GM18508 (cell line): Measurements from ENCODE around the gene TERT.

Source experiments
- ATAC-seq: cut with Tn5 transposase; IDR thresholded peaks from one replicate; pipeline ENCODE4 v1.9.1; 2021; ENCODE audit warnings: moderate number of reproducible peaks; ENCODE audit not compliant: insufficient read depth, unreplicated experiment

The TERT gene

DNA sequence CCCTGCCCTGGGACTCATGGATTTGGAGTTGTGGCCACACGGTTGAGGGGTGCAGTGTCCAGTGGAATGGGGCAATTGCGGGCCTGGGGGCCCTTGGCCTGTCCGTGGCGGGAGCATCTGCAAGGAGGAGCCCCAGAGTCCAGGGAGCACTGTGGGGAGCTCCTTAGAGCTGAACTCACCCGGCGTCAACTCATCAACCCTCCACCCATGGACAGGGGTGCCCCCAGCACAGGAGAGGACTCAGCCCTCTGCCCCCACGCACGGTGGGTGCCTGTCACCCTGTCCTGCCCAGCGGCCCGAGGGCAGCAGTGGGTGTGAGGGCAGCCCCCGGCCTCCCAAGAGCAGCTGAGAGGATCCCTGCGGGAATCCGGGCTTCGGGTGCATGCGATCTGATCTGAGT, 70.2 kb downstream of the TERT start:
- no peak for ATAC-seq

DNA sequence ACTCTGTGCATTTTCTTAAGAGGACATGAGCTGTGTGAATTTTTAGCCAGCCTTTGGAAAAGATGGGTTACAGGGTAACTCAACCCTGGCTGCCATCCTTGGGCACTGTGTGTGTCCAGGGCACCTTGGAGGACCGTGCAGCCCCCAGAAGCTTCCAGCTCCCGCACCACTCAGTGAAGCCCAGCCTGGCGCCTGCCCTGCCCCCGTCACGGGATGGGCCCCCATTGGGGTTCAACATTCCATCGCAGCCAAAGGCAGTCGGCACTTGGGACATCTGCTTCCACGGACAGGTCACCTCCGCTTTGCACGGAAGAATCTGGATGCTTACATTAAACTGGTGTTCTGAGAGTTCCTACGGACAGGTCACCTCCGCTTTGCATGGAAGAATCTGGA, 71.6 kb downstream of the TERT start:
- ATAC-seq: no peak

DNA sequence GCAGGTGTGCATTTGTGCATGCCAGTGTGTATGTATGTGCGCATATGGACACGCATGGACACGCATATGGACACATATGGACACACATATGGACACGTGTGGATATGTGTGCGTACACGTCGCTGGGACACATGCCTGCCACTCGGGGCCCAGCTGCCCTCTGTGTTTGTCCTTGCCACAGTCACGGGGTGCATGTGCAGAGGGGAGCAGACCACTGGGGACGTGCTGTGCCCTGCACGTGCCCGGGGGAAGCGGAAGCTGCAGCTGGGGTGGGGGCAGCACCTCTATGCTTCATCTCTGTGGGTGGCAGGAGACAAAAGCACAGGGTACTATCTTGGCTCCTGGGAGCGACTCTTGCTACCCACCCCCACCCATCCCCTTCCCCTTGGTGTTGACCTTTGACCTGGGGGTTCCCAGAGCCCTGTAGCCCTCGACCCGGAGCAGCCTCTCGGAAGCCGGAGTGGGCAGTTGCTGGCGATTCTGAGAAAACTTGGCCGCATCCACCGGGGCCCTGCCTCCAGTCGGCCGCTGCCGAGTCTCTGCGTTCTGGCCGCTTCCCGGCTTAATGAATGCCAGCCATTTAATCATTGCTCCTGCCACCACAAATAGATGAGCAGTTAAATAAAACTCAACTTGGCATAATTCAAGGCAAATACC, 72.1 kb downstream of the TERT start:
- ATAC-seq: no peak

DNA sequence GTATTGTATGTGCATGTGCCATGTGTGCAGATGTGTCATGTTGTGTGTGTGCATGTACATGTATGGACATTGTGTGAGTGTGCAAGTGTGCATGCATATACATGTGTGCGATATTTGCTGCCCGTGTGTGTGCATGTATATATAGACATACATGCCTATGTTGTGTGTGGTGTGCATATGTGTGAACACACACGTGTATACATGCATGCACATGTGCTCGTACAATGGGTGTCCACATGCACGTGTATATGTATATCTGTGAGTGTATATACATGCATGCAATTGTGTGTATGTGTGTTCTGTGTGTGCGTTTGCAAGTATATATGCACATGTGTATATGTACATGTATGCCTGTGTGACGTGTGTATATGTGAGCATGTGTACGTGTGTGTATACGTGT, 72.7 kb downstream of the TERT start:
- no peak for ATAC-seq

DNA sequence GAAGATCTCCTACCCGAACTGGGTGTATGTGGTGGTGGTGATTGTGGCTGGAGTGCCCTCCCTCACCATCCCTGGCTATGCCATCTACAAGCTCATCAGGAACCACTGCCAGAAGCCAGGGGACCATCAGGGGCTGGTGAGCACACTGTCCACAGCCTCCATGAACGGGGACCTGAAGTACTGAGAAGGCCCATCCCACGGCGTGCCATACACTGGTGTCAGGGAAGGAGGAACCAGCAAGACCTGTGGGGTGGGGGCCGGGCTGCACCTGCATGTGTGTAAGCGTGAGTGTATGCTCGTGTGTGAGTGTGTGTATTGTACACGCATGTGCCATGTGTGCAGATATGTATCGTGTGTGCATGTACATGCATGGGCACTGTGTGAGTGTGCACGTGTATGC, 73.1 kb downstream of the TERT start:
- no peak for ATAC-seq

DNA sequence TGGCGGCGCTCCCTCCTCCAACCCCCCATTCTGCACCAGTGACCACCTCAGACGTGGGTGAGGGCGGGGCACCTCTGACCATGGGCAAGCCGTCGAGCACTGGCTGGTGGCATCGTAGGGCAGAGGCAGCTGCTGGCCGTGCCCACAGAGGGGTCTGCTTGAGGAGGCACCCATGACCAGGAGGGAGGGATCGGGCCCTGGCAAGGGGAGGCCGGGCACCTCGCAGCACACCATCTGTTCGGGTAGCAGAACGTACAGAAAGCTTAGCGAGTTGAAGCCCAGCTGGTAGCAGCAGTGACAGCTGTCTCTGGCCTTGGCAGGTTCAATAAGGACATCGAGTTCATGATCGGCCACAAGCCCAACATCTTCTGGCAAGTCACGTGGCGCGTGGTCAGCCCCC, 74.0 kb downstream of the TERT start:
- no peak for ATAC-seq

DNA sequence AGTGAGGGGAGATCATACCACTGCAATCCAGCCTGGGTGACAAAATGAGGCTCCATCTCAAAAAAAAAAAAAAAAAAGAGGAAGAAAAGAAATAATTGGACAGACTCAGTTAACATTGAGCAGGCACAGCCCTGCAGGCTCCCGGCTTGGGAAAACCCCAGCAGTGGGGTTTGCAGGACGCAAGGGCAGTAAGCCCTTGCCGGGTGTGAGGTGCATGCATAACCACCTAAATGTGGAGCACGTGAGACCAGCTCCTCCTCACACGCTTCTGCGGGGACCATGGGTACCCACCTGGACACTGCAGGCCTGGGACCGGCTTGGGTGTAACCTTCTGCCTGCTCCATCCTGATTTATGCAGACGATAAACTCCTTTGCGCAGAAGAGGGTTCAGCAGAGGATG, 74.5 kb downstream of the TERT start:
- no peak for ATAC-seq

DNA sequence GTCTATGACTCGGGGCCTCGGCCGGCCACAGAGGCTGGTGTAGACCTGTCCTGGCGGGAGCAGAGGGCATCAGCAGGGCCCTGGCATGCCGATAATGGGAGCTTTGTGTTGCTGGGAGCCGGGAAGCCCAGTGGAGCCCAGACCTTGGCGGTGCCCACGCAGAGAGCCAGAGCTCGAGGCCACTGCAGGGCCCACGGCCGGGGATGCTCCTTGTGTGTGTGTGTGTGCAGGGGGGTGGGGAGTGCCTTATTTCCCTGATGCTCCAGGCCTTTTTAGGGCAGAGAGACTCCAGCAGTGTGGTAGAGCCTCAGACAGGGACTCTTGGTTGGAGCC, 75.1 kb downstream of the TERT start:
- no peak for ATAC-seq

DNA sequence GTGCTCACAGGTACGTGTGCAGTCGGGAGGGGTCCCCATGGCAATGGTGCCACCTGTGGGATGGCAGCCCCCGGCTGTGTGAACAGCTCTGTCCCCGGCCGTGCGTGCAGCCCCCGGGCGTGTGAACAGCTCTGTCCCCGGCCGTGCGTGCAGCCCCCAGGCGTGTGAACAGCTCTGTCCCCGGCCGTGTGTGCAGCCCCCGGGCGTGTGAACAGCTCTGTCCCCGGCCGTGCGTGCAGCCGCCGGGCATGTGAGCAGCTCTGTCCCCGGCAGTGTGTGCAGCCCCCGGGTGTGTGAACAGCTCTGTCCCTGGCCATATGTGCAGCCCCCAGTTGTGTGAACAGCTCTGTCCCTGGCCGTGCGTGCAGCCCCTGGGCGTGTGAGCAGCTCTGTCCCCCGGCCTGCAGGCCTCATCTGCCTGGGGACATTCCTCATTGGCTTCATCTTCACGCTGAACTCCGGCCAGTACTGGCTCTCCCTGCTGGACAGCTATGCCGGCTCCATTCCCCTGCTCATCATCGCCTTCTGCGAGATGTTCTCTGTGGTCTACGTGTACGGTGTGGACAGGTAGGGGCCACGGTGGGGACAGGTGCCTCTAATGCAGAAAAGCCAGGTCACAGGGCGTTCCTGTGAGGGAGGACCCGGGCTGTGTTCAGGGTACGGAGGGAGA, 75.6 kb downstream of the TERT start:
- no peak for ATAC-seq

DNA sequence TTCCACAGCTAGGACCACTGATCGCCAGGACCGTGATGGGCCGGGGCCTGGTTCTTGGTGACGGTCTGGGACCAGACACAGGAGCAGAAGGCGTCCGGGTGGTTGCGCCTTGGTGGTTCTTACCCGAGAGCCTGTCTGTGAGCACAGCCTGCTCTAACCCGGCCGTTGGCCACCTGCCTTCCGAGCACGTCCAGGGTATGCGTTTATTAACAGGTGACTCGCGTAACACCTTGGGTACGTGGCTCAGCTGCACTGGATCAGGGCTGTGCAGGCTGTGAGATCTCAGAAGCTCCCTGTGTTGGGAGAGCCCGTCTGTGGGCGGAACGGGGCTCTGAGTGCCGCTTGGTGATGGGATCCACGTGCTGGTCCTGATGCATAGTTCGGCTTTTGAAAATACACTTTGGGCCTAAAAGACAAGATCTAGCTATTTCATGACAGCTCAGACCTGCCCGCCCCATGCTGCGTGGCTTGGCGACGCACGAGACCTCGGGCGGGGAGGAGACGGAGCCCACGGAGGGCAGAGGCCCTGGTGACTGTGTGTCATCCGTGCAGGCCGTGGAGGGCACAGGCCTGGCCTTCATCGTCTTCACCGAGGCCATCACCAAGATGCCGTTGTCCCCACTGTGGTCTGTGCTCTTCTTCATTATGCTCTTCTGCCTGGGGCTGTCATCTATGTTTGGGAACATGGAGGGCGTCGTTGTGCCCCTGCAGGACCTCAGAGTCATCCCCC, 76.4 kb downstream of the TERT start:
- no peak for ATAC-seq

DNA sequence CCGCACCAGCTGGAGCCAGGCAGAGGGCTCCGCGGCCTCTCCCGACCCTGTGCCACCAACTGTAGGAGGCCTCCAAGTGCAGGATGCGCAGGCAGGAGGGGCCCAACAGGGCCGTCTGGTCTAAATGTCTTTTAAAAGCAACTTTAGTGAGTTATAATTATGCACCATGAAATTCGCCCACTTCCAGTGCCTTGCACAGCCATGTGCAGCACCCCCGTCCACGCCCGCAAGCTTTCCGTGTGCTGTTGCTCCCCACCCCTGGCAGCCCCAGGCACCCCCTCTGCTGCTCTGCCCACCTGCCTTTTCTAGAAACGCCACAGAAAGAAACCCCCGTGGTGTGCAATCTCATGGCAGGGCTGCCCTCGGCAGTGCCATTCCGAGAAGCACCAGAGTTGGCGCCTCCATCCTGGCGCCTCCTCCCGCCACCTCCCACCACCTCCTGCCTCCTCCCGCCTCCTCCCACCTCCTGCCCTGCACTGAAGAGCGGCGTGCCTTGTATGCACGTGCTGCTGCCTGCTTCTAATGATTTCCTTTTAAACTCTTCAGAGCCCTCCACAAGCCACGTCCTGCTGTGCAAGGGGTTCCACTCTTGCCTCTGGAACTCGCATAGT, 77.2 kb downstream of the TERT start:
- ATAC-seq: no peak

DNA sequence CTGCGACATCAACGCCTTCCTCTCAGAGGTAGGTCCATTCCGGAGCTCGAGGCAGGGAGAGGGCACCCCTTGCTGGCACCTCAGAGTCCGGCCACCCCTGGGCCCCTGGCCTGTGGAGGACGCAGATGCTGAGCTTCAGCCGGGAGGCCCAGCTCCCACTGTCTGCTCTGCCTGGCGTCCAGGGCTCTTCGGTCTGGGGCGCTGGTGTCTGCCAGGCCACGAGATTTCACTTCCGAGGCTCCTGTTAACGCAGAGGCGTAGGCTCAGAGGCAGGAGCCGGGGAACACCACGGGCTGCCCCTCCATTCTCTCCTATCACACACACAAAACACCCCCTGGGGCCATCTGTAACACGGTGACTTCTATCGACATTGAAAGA, 78.0 kb downstream of the TERT start:
- no peak for ATAC-seq

DNA sequence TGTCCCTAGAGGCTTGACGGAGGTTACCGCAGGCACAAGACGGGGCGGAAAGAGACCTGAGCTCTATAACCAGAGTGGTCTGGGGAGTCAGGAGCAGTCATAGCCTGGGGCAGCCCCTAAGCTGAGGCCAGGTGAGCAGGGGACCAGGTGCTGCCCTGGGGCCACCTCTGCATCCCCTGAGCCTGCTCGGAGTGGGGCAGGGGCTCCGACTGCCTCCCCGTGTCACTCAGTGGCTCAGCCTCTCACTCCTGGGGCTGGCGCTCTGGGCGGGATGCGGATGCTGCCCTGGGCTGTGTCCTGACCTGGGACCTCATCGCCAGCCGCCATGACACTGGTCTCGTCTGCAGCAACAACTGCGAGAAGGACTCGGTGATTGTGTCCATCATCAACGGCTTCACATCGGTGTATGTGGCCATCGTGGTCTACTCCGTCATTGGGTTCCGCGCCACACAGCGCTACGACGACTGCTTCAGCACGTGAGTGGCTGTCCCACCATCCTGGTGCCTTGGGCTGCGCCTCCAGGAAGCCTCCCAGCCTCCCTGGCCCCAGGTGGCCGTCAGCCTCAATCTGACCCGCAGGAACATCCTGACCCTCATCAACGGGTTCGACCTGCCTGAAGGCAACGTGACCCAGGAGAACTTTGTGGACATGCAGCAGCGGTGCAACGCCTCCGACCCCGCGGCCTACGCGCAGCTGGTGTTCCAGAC, 78.5 kb downstream of the TERT start:
- ATAC-seq: no peak

DNA sequence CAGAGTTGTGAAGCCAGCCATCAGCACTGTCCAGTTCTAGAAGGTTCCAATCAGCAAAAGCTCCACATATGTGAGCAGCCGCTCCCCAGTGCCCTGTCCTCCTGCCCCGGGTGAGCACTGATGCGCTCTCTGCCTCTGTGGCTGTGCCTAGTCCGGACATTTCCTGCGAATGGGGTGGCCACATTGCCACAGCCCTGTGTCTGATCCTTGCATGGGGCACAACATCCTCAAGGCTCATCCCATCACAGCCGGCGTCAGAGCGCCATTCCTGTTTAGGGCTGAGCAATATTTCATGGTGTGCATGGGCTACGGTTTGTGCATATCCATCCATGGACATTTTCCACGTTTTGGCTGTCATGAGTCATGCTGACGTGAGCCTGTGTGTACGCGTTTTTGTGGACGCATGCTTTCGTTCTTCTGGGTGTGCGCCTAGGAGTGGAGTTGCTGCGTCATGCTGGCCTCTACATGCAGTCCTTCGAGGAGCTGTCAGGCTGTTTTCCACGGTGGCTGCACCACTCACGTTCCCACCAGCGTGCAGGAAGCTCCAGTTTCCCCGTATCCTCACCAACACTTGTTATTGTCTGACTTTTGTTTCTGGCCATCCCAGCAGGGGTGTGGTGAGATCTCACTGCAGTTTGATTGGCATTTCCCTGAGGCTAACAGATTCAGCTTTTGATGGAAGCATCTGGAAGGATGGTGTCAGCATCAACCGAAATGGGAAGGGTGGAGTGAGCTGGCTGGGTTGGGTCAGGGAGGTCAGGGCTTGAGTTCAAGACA, 79.4 kb downstream of the TERT start:
- ATAC-seq: no peak

DNA sequence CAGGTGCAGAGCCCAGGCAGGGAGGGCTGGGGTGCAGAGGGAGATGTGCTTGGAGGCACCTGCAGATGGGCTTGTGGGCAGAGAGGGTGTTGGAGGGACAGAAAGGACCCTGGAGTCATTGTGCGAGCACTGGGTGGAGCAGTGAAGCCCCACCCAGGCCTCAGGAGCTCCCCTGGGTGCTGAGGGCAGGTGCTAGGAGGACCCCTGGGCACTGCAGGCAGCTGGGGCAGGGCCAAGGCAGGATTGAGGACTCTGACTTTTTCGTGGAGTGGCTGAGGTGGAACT, 80.0 kb downstream of the TERT start:
- ATAC-seq: no peak

DNA sequence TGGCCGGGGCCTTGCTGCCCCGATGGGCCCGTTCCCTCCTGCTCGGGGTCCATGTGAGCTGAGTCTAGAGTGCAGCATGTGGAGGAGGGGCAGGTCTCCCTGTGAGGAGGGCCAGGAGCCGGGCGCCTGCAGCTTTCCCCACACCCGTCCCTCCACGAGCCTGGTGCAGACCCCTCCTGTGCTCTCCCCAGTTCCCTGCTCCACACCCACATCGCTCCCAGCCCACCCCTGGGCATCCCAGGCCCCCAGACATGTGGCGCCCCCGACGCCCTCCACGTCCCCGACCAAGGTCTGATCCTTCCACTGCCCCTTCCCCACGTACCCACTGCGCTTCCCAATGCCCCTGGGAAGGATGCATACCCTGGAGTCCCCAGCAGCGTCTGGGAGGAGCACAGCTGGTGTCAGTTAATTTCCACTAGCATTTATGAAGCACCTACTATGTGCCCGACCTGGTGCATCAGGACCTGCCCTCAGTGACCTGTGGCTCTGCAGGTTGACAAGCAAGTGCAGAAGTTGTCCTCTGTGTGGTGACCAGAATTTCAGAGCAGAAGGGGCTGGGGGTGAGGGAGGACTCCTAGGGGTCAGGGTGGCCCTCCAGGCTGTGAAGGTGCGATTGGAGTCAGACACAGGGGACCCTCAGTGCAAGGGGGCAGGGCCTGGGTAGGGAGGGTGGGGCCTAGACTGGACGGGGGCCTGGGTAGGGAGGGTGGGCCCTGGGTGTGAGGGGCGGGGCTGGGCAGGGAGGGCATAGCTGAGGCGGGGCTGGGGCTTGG, 80.5 kb downstream of the TERT start:
- no peak for ATAC-seq

DNA sequence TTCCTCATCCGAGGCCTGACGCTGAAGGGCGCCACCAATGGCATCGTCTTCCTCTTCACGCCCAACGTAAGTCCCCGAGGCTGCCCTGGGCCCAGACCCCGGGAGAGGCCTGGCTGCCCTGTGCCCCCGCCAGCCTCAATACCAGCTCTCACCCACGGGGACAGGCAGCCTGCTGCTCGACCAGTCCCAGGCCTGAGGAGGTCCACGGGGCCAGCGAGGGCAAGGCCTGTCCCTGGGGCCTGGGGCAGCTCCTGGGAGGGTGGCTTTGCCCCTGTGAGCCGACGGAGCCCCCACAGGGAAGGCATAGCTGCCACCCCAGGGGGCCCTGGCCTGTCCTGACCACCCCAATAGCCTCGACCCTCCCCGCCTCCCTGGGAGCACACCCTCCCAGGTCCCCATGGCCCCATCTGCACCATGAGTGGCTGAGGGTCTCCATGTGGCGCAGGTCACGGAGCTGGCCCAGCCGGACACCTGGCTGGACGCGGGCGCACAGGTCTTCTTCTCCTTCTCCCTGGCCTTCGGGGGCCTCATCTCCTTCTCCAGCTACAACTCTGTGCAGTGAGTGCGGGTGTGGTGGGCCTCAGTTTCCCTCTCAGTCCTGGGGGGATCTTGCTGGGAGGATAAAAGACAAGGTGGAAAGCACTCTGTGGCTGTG, 81.2 kb downstream of the TERT start:
- ATAC-seq: no peak

DNA sequence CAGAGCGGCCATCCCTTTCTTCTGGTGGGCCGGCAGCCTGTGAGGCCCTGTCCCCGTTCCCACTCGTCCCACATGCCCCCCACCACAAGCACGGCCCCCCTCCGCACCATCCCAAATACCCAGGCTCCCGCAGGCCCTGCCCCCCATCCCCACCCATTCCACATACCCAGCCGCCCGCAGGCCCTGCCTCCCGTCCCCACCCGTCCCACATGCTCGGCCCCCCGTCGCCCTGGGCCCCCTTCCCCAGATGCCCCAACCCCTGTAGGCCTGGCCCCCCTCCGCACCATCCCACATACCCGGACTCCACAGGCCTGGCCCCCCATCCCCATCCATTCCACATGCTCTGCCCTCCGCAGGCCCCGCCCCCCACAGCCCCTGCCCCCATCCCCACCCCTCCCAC, 82.0 kb downstream of the TERT start:
- no peak for ATAC-seq

DNA sequence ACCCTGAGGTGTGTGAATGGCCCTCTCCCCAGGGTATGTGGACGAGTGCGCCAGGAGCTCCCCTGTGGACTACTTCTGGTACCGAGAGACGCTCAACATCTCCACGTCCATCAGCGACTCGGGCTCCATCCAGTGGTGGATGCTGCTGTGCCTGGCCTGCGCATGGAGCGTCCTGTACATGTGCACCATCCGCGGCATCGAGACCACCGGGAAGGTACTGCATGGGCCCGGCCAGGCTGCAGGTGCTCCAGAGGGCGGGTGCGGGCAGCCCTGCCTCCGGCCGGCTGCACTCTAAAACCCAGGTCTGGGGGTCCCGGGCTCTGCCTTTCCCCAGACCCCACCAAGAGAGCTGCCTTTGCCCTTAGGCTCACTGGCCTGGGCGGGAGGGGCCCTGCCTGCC, 82.6 kb downstream of the TERT start:
- no peak for ATAC-seq
